ENCODE measurements around the gene GALNT2. TPM values are rescaled to one million over a fixed set of nuclear protein-coding genes. Genes with fewer than 3 reads are reported as not detected.

GALNT2 gene
- total and polyA plus RNA-seq, 2 of the 4 experiments (the other 2 are of a cell fraction) = 50.4 to 189 TPM

DNA sequence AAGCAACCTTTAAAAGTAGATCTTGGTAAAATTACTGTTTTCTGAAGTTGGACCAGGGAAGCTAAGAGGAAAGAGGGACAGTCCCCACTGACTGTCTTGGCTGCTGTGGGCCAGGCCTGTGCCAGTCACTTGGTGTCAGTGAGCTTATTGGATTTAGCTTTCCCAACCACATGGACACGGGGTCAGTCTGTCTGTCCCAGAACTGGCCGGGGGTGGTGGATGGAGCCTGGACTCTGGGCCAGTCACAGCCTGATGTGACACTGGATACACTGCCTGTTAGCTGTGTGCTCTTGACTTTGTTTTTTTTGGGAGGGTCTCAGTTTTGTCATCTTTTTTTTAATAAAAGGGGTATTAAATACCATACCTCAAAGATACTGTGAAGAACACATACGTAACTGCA is 96.7 kb downstream of the GALNT2 start:
- ATAC-seq (ENCODE audit: low read depth) = no peak
- no peak overlapping the region for H3K4me2 ChIP-seq (ENCODE audit: low read depth, low read length)

More for the DNA sequence above, 96.7 kb downstream of the GALNT2 start:
- Histone ChIP-seq H3K79me1 (ENCODE audit: low read depth in 1 of 2, low read length in 2 of 2) (peaks cover 41 to 75% of the 10 kb centered on the region in 2 experiments), H3K27ac (ENCODE audit: insufficient read depth, low read length) (no peak overlapping the region), H2BK5ac (ENCODE audit: low read depth, low read length, poor library complexity, severe bottlenecking) (no peak overlapping the region), H2AFZ (replicated peaks; ENCODE audit: low read length, poor library complexity) (no peak overlapping the region), H4K5ac (ENCODE audit: low read depth, low read length) (no peak overlapping the region), H3K36me3 (ENCODE audit: control insufficient read depth, insufficient read depth, low read length) (no peaks in the 10 kb centered on the region), H2BK120ac (ENCODE audit: low read depth, low read length) (no peak overlapping the region), H3K4ac (ENCODE audit: low read depth, low read length) (no peak overlapping the region), H3K4me3 (ENCODE audit: insufficient read depth, low read depth, low read length) (no peak overlapping the region), H3K23ac (ENCODE audit: low read depth, low read length) (no peak overlapping the region), H4K20me1 (ENCODE audit: insufficient read depth, low read length) (peaks cover 53% of the 10 kb centered on the region), H3K9me1 (ENCODE audit: insufficient read depth, low read length) (peaks cover 18% of the 10 kb centered on the region), H4K8ac (ENCODE audit: low read depth in 2 of 2, low read length in 2 of 2) (no peak overlapping the region), H3K27me3 (ENCODE audit: control insufficient read depth, insufficient read depth, low read length) (no peaks in the 10 kb centered on the region), H3K4me1 (ENCODE audit: control insufficient read depth, insufficient read depth, low read length) (peaks cover 9% of the 10 kb centered on the region), H3K18ac (ENCODE audit: low read depth, low read length) (no peak overlapping the region), H2AK5ac (ENCODE audit: low read depth, low read length) (no peak overlapping the region), H4K91ac (ENCODE audit: insufficient read depth, low read depth, low read length) (no peak overlapping the region), H2AK9ac (replicated peaks; ENCODE audit: low read depth, low read length, poor library complexity) (no peak overlapping the region), H3K9ac (ENCODE audit: low read depth, low read length) (no peak overlapping the region), H3K14ac (replicated peaks; ENCODE audit: low read depth, low read length) (no peak overlapping the region), H3K56ac (ENCODE audit: extremely low read depth, insufficient read depth, low read length) (no peak overlapping the region), H2BK20ac (ENCODE audit: low read depth, low read length) (no peak overlapping the region), H2BK15ac (ENCODE audit: low read depth, low read length) (no peak overlapping the region), H3K9me3 (ENCODE audit: control insufficient read depth, insufficient read depth, low read length) (no peaks in the 10 kb centered on the region)
- no peak for DNase-seq
- CTCF ChIA-PET = no interaction called here
- no CpG with 5 or more reads among the region's 3 CpGs for WGBS, 2 experiments (ENCODE audit: extremely low coverage in 2 of 2, insufficient read length in 1 of 2)
- no TSS peak for BruUV-seq (replicated peaks)
- POLR2A ChIA-PET (ENCODE audit: unreplicated experiment) = no interaction called here
- TF ChIP-seq RCOR1 (IDR thresholded peaks at IDR 0.05; ENCODE audit: insufficient replicate concordance, low read length) (no peak), BHLHE40 (IDR thresholded peaks at IDR 0.05; ENCODE audit: low read depth, low read length) (no peak), POLR2A (IDR thresholded peaks at IDR 0.05; ENCODE audit: low read depth, low read length) (no peak), CEBPB (IDR thresholded peaks at IDR 0.05; ENCODE audit: low read depth, low read length) (no peak), NFE2L2 (IDR thresholded peaks at IDR 0.05; ENCODE audit: low read depth, low read length) (no peak), SMC3 (IDR thresholded peaks at IDR 0.05; ENCODE audit: low read depth, low read length) (no peak), MAZ (IDR thresholded peaks at IDR 0.05; ENCODE audit: borderline replicate concordance, low read depth, low read length) (no peak), CHD1 (IDR thresholded peaks at IDR 0.05; ENCODE audit: low read depth, low read length) (no peak), MAFK (IDR thresholded peaks at IDR 0.05; ENCODE audit: low read depth, low read length) (no peak), FOS (IDR thresholded peaks at IDR 0.05; ENCODE audit: low read depth, low read length) (no peak), USF2 (IDR thresholded peaks at IDR 0.05; ENCODE audit: low read depth, low read length) (no peak), CTCF (conservative IDR thresholded peaks at IDR 0.05; ENCODE audit: low read depth, low read length) (no peak)
- dilution Hi-C loops (cut with HindIII; ENCODE audit: low sequenced_read_pairs, unreplicated experiment) (no loop called here), intact Hi-C loops (cut with micrococcal nuclease) (no loop called here), in situ Hi-C loops (cut with MboI; ENCODE audit: low sequenced_read_pairs) (no loop called here)

All from IMR-90 (cell line).